Caki2 (cell line): ENCODE results near the gene DNAH11. TPM values are rescaled to one million over a fixed set of nuclear protein-coding genes. Genes with fewer than 3 reads are reported as not detected.
A peak's percentile ranks its signal among the peaks of the same experiment; 100 is the strongest.
"Not testable (repeated sequence)": the region's sequence is repeated elsewhere in the genome, so short reads cannot be mapped to it uniquely, and the experiment has no call there.

ENCODE experiments used
- DNase-seq: peaks from one replicate; pipeline ENCODE4 v3.0.0-alpha.2; 2015; ENCODE audit warnings: low read depth
- in situ Hi-C: cut with HindIII; loops from 2 replicates; pipeline ENCODE4 v1.10.0; 2016; ENCODE audit warnings: low sequenced_read_pairs, low pct_unique_long_range_greater_than_20kb, mixed read lengths
- total RNA-seq: library from RNA; depleted of rRNA; stranded (reverse); fragments of >200 nt; shearing (Covaris generic); gene quantifications from 2 replicates; pipeline ENCODE4 v1.2.3, GENCODE V29; 2014; ENCODE audit warnings: low replicate concordance

Gene DNAH11
- total RNA-seq, 1 experiment from 2014 or later = 0.44 TPM

DNA sequence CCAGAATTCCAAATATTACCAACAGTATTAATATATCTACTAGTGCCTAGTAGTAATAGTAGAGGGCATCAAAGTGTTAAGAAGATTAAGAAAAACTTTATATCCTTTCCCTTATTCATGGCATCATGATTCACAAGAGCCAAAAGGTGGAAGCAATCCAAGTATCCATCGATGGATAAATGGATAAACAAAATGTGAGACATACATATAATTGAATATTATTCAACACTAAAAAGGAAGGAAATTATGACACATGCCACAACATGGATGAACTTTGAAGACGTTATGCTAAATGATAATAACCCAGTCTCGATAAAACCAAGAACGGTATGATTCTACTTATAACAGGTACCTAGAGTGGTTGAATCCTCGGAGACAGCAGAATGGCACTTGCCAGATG, 379.8 kb downstream of the DNAH11 start:
- in situ Hi-C loops = no loop called here
- no peak for DNase-seq

DNA sequence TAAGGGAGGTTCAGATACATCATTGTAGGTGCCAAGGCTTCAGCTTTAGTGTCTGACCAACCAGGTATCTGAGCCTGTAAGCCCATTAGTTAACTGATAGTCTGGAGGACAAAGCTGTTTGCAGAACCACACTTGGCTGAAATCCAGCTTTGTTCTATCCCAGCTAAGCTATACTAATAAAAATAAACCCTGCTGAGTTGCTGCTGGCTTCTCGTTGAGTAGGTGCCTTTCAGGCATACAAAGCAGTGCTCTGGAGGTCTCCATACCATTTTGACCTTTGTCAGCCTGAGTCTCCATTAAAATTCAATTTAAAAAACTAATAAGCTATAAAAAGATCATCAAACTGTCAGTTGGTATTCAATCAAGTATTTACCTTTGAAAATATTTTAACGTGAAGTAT, 380.8 kb downstream of the DNAH11 start:
- DNase-seq = no peak

DNA sequence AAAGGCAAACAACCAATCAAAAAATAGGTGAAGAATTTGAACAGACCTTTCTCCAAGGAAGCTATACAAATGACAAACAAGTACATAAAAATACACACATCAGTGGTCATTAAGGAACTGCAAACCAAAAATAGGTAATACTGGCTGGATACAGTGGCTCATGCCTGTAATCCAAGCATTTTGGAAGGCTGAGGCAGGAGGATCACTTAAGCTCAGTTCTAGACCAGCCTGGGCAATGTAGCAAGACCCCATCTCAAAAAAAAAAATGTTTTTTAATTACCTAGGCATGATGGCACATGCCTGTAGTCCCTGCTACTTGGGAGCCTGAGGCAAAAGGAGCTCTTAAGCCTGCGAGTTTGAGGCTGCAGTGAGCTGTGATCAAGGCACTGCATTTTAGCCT, 383.6 kb downstream of the DNAH11 start:
- in situ Hi-C loops = no loop called here
- DNase-seq = no peak

More for the DNA sequence above, 380.8 kb downstream of the DNAH11 start:
- in situ Hi-C loops = no loop called here

DNA sequence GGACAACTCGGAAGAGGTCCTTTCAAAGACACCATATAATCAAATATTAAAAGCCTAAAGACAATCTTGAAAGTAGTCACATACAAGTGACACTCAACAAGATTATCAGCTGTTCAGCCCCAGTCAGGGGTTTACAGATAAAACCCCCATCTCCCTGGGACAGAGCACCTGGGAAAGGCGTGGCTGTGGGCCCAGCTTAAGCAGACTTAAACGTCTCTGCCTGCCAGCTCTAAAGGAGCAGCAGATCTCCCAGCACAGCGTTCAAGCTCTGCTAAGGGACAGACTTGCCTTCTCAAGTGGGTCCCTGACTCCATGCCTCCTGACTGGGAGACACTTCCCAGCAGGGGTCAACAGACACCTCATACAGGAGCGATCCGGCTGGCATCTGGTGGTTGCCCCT, 384.9 kb downstream of the DNAH11 start:
- DNase-seq = no peak
- in situ Hi-C loops = no loop called here

DNA sequence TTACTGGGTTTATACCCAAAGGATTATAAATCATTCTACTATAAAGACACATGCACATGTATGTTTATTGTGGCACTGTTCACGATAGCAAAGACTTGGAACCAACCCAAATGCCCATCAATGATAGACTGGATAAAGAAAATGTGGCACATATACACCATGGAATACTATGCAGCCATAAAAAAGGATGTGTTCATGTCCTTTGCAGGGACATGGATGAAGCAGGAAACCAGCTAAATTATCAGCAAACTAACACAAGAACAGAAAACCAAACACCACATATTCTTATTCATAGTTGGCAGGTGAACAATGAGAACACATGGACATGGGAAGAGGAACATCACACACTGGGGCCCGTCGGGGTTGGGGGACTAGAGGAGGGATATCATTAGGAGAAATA, 390.5 kb downstream of the DNAH11 start:
- in situ Hi-C loops, DNase-seq: not testable (repeated sequence)

DNA sequence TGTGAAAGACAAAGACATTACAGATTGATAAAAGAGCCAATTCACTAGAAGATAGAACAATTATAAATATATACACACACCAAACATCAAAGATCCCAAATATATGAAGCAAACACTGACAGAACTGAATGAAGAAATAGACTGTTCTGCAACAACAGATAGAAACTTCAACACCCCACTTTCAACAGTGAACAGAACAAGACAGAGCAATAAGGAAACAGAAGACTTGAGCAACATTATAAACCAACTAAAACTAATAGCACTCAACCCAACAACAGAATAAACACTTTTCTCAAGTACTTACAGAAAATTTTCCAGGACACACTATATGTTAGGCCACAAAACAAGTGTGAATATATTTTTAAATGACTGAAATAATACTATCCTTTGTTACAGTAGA, 392.0 kb downstream of the DNAH11 start:
- no peak for DNase-seq
- in situ Hi-C loops = no loop called here

DNA sequence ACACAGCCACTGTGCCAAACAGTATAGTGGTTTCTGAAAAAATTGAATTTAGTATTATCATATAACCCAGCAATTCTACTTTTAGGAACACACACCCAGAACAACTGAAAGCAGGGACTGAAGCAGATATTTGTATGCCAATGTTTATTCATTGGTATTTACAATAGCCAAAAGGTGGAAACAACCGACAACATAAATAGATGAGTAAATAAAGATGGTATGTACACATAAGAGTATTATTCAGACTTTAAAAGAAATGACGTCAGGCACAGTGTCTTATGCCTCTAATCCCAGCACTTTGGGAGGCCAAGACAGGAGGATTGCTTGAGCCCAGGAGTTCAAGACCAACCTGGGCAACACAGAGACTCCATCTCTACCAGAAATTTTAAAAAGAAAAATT, 395.6 kb downstream of the DNAH11 start:
- in situ Hi-C loops = no loop called here
- DNase-seq = no peak

DNA sequence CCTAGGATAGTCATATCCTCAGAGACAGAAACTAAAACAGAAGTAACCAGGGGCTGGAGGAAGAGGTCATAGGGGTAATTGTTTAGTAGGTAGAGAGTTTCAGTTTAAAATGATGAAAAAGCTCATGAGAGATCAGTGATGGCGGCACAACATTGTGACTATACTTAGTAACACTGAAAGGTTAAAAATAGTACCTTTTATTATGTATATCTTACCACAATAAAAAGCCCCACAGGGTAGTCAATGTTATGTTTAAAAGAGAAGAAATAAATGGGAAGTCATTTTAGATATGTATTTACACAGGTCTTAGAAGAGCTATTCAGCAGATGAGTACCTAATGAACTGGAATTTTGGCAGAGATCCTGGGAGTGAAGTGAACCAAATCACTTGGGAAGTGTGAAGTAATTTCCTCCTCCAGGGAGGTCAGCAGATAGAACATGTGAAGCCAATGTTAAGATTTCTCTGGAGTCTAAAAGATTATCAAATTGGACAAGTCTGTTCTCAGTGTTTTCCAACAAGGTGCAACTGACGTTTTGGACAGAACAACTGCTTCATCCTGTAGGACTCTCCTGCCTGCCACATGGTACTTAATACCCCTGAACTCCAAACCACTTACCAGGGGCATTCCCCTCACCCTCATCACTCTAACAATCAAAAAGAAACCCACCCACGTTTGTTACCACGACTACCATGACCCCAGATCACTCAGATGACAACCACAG, 396.5 kb downstream of the DNAH11 start:
- peak; percentile 80 for DNase-seq
- in situ Hi-C loops = no loop called here

DNA sequence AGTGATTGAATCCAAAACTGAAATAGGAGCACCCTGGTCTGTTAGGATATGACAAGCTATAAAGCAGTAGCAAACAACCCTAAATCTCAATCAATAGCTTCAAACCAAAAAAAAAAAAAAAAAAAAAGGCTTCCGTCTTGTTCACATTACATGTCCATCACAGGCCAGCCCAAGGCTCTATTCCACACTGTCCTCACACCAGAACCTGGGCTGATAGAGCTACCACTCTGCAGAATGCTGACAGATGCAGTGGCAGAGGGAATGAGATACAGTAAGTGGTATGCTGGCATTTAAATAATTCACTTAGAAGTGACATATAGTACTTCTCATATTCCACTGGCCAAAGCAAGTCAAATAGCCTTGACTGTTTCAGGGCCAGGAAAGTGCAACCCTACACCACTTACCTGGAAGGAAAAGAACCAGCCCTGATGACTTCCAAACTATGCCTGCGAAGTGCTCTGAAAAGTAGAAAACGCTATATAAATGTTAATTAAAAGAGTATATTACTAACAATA, 397.1 kb downstream of the DNAH11 start:
- DNase-seq = no peak
- in situ Hi-C loops = no loop called here

DNA sequence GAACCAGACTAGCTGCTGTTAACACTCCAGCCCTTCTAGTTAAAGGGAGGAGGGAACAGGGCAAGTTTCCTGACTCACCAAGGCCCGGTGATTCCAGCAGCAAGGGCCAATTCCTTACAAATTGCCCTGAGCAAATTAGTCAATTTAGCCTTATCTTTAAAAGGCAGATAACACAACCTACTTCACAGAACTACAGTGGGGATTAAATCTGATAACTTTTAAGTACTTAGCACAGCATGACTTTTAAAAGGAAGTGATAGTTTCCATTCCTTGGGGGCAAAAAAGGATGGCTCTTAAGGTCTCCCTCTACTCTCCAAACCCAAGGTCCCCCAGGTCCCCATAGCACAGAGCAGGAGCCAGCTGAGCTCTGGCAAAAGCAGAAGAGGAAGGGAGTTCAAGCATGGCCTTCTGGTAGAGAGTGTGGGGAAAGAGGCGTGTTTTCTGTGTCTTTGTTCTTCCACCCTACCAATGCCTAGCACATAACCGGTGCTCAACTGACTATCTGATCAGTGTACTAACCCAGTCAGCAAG, 398.8 kb downstream of the DNAH11 start:
- in situ Hi-C loops = no loop called here
- no peak for DNase-seq

DNA sequence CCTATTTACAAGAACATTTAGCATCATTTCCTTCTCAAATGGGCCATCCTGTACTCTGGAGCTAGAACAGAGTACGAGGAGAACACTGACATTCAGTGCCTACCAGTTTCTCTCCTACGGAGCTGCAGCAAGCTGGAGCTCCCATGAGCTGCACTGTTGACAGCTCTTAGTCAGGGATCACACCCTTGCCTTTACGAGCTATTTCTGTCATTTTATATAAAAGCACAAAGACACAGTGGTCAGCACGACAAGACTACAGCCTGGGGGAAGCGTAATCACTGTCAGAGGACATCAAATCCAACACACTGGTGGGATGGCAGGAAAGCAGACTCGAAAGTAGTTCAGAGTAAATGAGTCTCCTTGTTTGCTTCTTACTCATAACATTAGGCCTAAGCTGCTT, 400.1 kb downstream of the DNAH11 start:
- no peak for DNase-seq
- in situ Hi-C loops = no loop called here

DNA sequence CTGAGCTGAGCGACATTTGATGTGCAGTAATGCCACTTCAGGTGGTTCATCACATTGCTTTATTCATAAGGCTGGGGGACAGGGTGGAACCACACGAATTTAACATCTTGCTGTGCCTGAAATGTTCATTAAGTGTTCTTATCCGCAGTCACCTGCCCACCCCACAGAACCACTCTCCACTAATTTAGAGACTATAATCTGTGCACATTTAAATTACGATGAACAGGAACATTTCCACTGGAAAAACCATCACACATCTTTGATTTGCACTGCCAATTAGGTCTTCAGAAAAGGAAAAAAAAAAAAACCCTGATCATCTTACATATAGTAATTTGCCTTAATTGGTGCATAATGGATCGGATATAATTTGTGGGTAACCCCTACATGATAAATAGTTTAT, 400.6 kb downstream of the DNAH11 start:
- no peak for DNase-seq
- in situ Hi-C loops = no loop called here

DNA sequence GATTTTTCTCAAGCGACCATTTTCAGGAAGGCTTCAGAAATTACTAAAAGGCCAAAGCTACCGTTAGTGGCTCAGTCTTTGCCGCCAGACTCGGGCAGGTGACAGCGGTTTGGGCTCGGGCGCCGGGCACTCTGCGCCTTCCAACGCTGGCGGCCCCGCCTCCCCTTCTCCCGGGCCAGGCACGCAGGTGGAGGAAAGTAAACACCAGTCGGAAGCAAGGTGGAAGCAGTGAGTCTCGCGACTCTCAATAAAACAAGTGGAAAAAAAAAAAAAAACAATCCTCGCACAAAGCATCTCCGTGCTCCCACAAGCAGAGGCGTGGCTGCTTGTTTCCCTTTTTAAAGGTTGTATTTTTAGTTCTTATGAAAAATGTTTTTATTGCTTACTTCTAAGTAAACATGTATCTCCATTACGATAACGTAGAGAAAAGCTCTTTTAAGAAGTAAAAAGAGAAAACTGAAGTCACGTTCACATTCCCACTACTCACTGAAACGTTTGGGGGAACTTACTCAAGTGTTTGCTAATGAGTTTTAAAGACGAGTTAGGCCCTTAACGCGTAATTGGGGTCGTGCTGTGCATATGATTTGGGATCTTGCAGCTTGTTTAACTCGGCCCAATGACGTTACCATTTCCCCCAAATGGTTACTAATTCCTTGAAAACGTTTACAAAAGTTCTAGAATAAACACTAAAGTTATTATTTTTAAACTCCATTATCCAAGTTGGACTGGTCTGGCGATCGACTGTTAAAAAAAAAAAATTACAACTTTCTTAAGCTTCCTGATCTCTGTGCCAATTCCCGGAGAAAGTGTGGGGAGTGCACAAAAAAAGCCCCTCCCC, 402.0 kb downstream of the DNAH11 start:
- in situ Hi-C loops = no loop called here
- peak; percentile 59 for DNase-seq

DNA sequence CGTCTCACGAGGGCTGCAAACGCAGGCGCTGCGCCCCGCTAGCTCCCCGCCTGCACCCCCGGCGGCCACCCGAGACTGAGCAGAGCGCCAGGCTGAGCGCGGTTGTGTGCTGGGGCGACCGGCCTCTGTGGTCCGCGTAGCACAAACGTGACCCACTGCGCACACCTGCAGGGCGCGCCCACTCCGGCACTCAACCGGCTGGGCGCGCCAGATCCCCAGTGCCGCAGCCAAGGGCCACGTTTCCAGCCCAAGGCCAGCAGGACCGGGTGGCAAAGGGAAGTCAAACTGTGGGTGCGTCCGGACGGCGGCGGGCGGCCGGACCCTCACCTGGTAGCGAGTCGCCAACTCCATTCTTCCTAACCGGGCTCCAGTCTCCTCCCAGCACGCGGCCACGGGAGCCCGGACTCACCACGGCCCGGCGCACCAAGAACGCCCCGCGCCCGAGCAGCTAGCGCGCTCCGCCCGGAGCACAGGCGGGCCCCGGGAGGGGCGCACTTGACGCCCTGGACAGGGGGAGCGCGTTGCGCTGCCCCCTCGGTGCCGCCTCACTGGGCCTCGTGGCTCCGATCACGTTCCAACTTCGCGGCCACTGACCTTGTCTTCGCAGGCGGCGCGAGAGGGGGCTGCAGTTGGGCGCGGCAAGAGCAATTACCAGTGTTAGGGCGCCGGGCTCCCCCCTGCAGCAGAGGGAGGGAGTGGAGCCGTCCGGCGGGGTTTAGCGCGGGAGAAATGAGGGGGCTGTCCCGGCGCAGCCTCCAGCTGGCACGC, 402.8 kb downstream of the DNAH11 start, which contains the start of gene CDCA7L:
TSS of gene CDCA7L (minus strand) at position 446 of the 768 bp plus-strand sequence. CDS start at position 351, 95 bp downstream.
- in situ Hi-C loops = no loop called here
- peak; percentile 91 for DNase-seq

DNA sequence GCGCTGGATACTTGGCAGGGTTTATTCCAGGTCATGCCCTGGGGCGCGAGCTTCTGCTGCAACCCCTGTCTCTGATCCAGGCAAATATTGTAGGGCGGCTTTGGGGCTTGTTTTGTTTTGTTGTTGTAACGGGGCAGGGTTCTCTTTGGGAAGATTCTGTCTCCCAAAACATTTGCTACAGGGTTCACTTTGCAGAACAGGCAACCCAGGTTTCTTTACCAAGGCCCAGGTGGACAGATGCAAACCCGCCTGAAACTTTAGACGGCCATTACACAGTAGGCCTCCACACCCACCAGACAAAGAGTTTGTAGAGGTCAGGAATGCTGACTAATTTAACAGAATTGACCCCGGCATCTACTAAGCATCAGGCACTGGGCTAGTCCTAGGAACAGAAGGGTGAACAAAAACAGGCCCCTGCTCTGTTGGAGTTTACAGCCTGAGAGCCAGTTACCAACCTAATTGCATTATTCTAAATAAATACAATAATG, 403.4 kb downstream of the DNAH11 start:
- DNase-seq = no peak

DNA sequence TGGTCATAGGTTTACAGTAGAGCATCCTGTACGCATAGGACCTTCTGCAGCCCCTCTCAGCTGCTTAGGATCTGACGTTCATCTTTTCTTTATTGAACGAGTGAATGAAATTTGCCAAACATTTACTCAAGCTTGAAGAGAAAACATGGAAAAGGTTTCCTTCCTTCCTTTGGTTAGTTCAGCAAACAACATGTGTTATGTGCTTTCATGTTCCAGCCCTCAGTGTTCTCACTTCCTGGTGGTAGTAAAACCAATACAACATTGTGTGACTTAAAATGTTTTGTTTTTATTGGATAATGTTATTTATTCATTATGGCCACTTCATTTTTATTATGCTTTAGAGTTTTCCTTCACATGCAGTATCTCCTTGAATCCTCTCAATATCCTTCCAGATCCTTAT, 404.2 kb downstream of the DNAH11 start:
- in situ Hi-C loops = no loop called here
- no peak for DNase-seq

More for the DNA sequence above, 403.4 kb downstream of the DNAH11 start:
- in situ Hi-C loops = no loop called here

DNA sequence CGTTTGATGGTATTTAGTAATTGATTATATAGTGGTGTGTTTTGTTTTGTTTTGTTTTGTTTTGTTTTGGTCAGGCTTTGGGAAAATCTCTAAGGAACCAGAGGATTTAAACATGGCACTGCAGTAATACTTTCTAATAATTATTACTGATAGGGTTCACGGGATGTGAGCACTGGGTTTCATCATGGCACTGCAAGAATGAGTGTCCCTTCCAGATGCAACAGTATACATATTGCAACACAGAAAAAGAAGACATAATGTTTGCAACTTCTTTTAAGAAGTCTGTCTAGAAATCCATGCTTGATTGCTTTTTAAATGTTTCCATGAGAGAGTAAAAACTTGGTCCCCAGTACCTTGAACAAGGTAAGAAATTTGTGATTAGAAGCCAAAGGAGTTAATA, 405.1 kb downstream of the DNAH11 start:
- in situ Hi-C loops = no loop called here
- no peak for DNase-seq

DNA sequence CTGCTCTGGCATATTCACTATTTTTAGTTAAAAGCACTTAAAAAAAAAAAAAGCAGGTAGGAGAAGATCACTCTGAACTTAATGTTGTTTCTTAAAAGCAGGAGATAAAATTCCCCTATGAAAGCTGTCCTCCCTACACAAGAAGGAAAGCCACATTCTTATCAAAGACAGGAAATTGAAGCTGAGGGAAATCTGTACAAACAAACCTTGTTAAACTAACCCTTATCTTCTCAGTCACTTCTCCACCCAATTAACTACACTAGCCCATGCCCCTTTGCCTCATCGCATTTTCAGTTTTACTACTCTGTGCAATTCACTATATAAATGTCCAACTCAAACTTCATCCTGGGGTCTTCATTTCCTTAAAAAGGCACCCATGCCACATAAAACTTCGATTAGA, 405.5 kb downstream of the DNAH11 start:
- in situ Hi-C loops = no loop called here
- DNase-seq = no peak
